ENCODE data around the gene HIVEP2. TPM values are rescaled to one million over a fixed set of nuclear protein-coding genes. Genes with fewer than 3 reads are reported as not detected.

HIVEP2 gene
- polyA plus RNA-seq, 3 donors = 0.16 to 1.4 (median 0.64) TPM

DNA sequence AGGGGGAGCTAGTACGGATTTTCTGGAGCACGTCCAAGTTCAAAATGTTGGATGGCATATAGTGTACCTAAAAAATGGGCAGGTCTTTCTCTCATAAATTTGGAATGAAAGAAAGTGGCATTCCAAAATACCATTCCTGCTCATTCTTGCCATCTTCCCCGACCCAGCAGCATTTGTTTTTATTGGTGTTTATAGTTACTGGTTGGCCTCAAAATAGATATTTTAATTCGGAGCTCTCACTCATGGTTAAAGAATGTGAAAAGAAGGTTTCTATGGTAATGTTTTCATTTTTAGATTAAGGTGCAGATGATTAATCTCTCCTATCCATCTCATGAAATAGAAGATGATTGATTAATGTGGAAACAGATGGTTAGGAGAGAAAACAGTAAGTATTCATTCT, 204.5 kb downstream of the HIVEP2 start:
- no peaks in the 10 kb centered on the region for H3K9me3 ChIP-seq (replicated peaks in 1 of 2; ENCODE audit: control insufficient read depth in 1 of 2, insufficient read depth in 1 of 2, low read length in 2 of 2)
- no peaks in the 10 kb centered on the region for H3K27me3 ChIP-seq (ENCODE audit: control insufficient read depth in 2 of 2, insufficient read depth in 2 of 2, low read length in 2 of 2)
- no peaks in the 10 kb centered on the region for H3K36me3 Mint-ChIP-seq
- H2AFZ ChIP-seq (ENCODE audit: insufficient read depth, low read depth, low read length, poor library complexity, severe bottlenecking) = no peak overlapping the region
- H3K27ac ChIP-seq (ENCODE audit: low read depth in 1 of 2, low read length in 2 of 2) = no peak overlapping the region
- H3K9ac ChIP-seq (ENCODE audit: insufficient read depth, low read length, poor library complexity, severe bottlenecking) = no peak overlapping the region
- no CpG with 5 or more reads among the region's 4 CpGs for WGBS (ENCODE audit: insufficient coverage)
- H3K9me3 Mint-ChIP-seq = peaks cover 0 to 4% (median 0%) of the 10 kb centered on the region in 7 donors
- no peaks in the 10 kb centered on the region for H3K36me3 ChIP-seq (replicated peaks in 1 of 2; ENCODE audit: control insufficient read depth in 1 of 2, insufficient read depth in 2 of 2, low read length in 2 of 2)
- no peaks in the 10 kb centered on the region for H3K4me1 Mint-ChIP-seq
- H3K4me3 Mint-ChIP-seq = no peak overlapping the region
- no peak overlapping the region for H3K27ac Mint-ChIP-seq
- no peak for DNase-seq
- no peak overlapping the region for H3K4me2 ChIP-seq (replicated peaks; ENCODE audit: extremely low read depth, low read length, poor library complexity, severe bottlenecking)
- H3K4me1 ChIP-seq (ENCODE audit: control insufficient read depth in 1 of 2, insufficient read depth in 2 of 2, low read length in 2 of 2) = peaks cover 0 to 3% of the 10 kb centered on the region in 2 donors
- no peaks in the 10 kb centered on the region for H4K20me1 ChIP-seq (ENCODE audit: insufficient read depth, low read length)
- H3K27me3 Mint-ChIP-seq (ENCODE audit: low read depth in 3 of 3) = peaks cover 0 to 1% (median 0%) of the 10 kb centered on the region in 3 donors
- TF ChIP-seq, protein P1, sequence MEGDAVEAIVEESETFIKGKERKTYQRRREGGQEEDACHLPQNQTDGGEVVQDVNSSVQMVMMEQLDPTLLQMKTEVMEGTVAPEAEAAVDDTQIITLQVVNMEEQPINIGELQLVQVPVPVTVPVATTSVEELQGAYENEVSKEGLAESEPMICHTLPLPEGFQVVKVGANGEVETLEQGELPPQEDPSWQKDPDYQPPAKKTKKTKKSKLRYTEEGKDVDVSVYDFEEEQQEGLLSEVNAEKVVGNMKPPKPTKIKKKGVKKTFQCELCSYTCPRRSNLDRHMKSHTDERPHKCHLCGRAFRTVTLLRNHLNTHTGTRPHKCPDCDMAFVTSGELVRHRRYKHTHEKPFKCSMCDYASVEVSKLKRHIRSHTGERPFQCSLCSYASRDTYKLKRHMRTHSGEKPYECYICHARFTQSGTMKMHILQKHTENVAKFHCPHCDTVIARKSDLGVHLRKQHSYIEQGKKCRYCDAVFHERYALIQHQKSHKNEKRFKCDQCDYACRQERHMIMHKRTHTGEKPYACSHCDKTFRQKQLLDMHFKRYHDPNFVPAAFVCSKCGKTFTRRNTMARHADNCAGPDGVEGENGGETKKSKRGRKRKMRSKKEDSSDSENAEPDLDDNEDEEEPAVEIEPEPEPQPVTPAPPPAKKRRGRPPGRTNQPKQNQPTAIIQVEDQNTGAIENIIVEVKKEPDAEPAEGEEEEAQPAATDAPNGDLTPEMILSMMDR (IDR thresholded peaks at IDR 0.05) = no peak
- no peak overlapping the region for H3K4me3 ChIP-seq (replicated peaks in 1 of 3; ENCODE audit: low read depth in 2 of 3, low read length in 3 of 3)
- no peaks in the 10 kb centered on the region for H3K79me2 ChIP-seq (ENCODE audit: insufficient read depth, low read length)
- intact Hi-C loops (cut with micrococcal nuclease) = no loop called here

DNA sequence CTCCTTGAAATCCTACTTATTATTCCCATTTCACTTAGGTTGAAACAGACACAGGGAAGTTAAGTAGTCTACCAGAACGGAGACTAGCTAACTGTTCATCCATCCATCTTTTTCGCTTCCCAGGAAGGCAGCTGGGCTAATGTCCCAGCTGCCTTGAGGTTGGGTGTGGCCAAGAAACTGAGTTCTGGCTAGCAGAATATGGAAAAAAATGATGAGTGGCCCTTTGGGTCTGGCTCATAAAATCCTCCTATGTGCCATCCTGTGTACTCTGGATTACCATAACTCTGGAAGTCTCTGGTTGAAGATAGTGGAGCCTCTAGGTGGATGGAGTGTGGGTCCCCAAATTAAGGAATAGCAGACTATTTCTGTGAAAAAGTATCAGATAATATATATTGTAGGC, 206.2 kb downstream of the HIVEP2 start:
- H3K27ac Mint-ChIP-seq = no peak overlapping the region
- peaks cover 0 to 4% (median 0%) of the 10 kb centered on the region in 7 donors for H3K9me3 Mint-ChIP-seq
- no peak overlapping the region for H2AFZ ChIP-seq (ENCODE audit: insufficient read depth, low read depth, low read length, poor library complexity, severe bottlenecking)
- H3K4me3 ChIP-seq (replicated peaks in 1 of 3; ENCODE audit: low read depth in 2 of 3, low read length in 3 of 3) = no peak overlapping the region
- no CpG with 5 or more reads among the region's 2 CpGs for WGBS (ENCODE audit: insufficient coverage)
- H3K4me1 Mint-ChIP-seq = no peaks in the 10 kb centered on the region
- no peaks in the 10 kb centered on the region for H4K20me1 ChIP-seq (ENCODE audit: insufficient read depth, low read length)
- no peaks in the 10 kb centered on the region for H3K27me3 Mint-ChIP-seq (ENCODE audit: low read depth in 3 of 3)
- no peaks in the 10 kb centered on the region for H3K9me3 ChIP-seq (replicated peaks in 1 of 2; ENCODE audit: control insufficient read depth in 1 of 2, insufficient read depth in 1 of 2, low read length in 2 of 2)
- no peak overlapping the region for H3K27ac ChIP-seq (ENCODE audit: low read depth in 1 of 2, low read length in 2 of 2)
- no peaks in the 10 kb centered on the region for H3K36me3 ChIP-seq (replicated peaks in 1 of 2; ENCODE audit: control insufficient read depth in 1 of 2, insufficient read depth in 2 of 2, low read length in 2 of 2)
- peaks cover 0 to 3% of the 10 kb centered on the region in 2 donors for H3K4me1 ChIP-seq (ENCODE audit: control insufficient read depth in 1 of 2, insufficient read depth in 2 of 2, low read length in 2 of 2)
- no peaks in the 10 kb centered on the region for H3K27me3 ChIP-seq (ENCODE audit: control insufficient read depth in 2 of 2, insufficient read depth in 2 of 2, low read length in 2 of 2)
- no peak overlapping the region for H3K4me3 Mint-ChIP-seq
- H3K9ac ChIP-seq (ENCODE audit: insufficient read depth, low read length, poor library complexity, severe bottlenecking) = no peak overlapping the region
- H3K4me2 ChIP-seq (replicated peaks; ENCODE audit: extremely low read depth, low read length, poor library complexity, severe bottlenecking) = no peak overlapping the region
- TF ChIP-seq, protein P1 (IDR thresholded peaks at IDR 0.05) = no peak
- no peaks in the 10 kb centered on the region for H3K79me2 ChIP-seq (ENCODE audit: insufficient read depth, low read length)
- intact Hi-C loops (cut with micrococcal nuclease) = no loop called here
- H3K36me3 Mint-ChIP-seq = no peaks in the 10 kb centered on the region
- no peak for DNase-seq
